A673 (cell line): ENCODE measurements around the gene GRIN2A. TPM values are rescaled to one million over a fixed set of nuclear protein-coding genes. Genes with fewer than 3 reads are reported as not detected.

Experiments used
- BruUV-seq: library from RNA; stranded (reverse); fragments of 400-500 nt; replicated peaks from 2 replicates; lab custom pipeline; 2021; lab: Mats Ljungman, UMichigan
- CTCF ChIA-PET: fragments of 300-600 bp; sonication (Branson Sonifier 250); formaldehyde crosslinking; loops from one replicate; lab custom pipeline; 2022; ENCODE audit warnings: antibody characterized with exemption; lab: Charles Lee
- POLR2A ChIA-PET: fragments of 300-600 bp; sonication (Branson Sonifier 250); formaldehyde crosslinking; loops from one replicate; lab custom pipeline; 2022; ENCODE audit warnings: antibody characterized with exemption; ENCODE audit not compliant: low non-redundant PET; lab: Charles Lee
- DNase-seq: peaks from one replicate; pipeline ENCODE4 v3.0.0-alpha.2; 2015; ENCODE audit warnings: low spot score
- H3K27ac ChIP-seq: fragments of 200-600 bp; sonication (generic); 2 replicates; pipeline ENCODE4 v1.5.1; 2016; ENCODE audit warnings: mixed run types, low read depth, mild to moderate bottlenecking, mixed read lengths, antibody characterized with exemption, low read length; ENCODE audit not compliant: poor library complexity, severe bottlenecking
- H3K27me3 ChIP-seq: fragments of 200-600 bp; sonication (generic); replicated peaks from 2 replicates; pipeline ENCODE4 v1.6.1; 2017; ENCODE audit warnings: mixed run types, low read depth, mild to moderate bottlenecking, mixed read lengths, antibody characterized with exemption, low read length; ENCODE audit not compliant: insufficient read depth, poor library complexity
- H3K36me3 ChIP-seq: fragments of 200-600 bp; sonication (generic); 2 replicates; pipeline ENCODE4 v1.6.1; 2016; ENCODE audit warnings: mixed run types, mild to moderate bottlenecking, mixed read lengths, antibody characterized with exemption, low read length; ENCODE audit not compliant: insufficient read depth, poor library complexity, severe bottlenecking
- H3K4me1 ChIP-seq: fragments of 200-600 bp; sonication (generic); 2 replicates; pipeline ENCODE4 v1.6.1; 2017; ENCODE audit warnings: mixed run types, mild to moderate bottlenecking, mixed read lengths, antibody characterized with exemption, low read length; ENCODE audit not compliant: insufficient read depth, poor library complexity, severe bottlenecking
- H3K4me3 ChIP-seq: fragments of 200-600 bp; sonication (generic); 2 replicates; pipeline ENCODE4 v1.5.1; 2016; ENCODE audit warnings: low read depth, mixed run types, mild to moderate bottlenecking, mixed read lengths, low read length; ENCODE audit not compliant: poor library complexity, severe bottlenecking
- H3K9me3 ChIP-seq: fragments of 200-600 bp; sonication (generic); 2 replicates; pipeline ENCODE4 v1.6.1; 2016; ENCODE audit warnings: mixed run types, low read depth, mild to moderate bottlenecking, mixed read lengths, antibody characterized with exemption, low read length; ENCODE audit not compliant: poor library complexity, severe bottlenecking
- EZH2 ChIP-seq: fragments of 200-600 bp; sonication (generic); IDR thresholded peaks from 2 replicates; pipeline ENCODE4 v1.6.1; 2017; ENCODE audit warnings: borderline replicate concordance, low read depth, mild to moderate bottlenecking, mixed read lengths, antibody characterized with exemption, low read length; ENCODE audit not compliant: poor library complexity, severe bottlenecking
- intact Hi-C: fragments of 100-400 bp; cut with micrococcal nuclease; formaldehyde crosslinking; loops from one replicate; pipeline ENCODE4 v1.10.0; 2022; ENCODE audit not compliant: unreplicated experiment
- total RNA-seq: library from RNA; stranded (reverse); gene quantifications from 2 replicates; pipeline ENCODE4 v1.2.3, GENCODE V29; 2021
- TF ChIP-seq, protein P1 (sequence below): fragments of 300-800, 200-600 bp; sonication (generic); conservative IDR thresholded peaks from 2 replicates; pipeline ENCODE4 v1.5.1; 2017; ENCODE audit warnings: low read depth, mild to moderate bottlenecking, antibody characterized with exemption, low read length, moderate library complexity, mixed read lengths

The GRIN2A gene
- total RNA-seq, 1 experiment from 2014 or later = 1.2 TPM

DNA sequence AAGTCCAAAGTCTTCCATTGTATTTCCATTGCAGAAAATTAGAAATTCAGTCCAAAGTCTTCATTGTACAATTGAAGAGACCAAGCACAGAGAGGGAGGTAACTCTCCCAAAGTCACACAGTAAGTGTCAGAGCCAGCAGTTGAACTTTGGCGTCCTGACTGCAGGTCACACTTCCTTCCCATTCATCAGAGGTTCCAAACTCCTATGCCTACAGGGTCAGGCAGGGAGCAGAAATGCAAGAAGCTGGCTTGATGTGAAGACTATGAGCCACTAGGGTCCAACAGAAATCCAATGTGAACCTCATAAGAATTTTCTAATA, 44.7 kb upstream of the GRIN2A start:
- ChIA-PET CTCF (no interaction called here), POLR2A (no interaction called here)
- Histone ChIP-seq H3K4me3 (no peak overlapping the region), H3K27me3 (peaks cover 5% of the 10 kb centered on the region), H3K4me1 (no peaks in the 10 kb centered on the region), H3K36me3 (no peaks in the 10 kb centered on the region), H3K9me3 (no peaks in the 10 kb centered on the region), H3K27ac (no peak overlapping the region)
- no peak for DNase-seq
- intact Hi-C loops = no loop called here
- TF ChIP-seq, protein P1, sequence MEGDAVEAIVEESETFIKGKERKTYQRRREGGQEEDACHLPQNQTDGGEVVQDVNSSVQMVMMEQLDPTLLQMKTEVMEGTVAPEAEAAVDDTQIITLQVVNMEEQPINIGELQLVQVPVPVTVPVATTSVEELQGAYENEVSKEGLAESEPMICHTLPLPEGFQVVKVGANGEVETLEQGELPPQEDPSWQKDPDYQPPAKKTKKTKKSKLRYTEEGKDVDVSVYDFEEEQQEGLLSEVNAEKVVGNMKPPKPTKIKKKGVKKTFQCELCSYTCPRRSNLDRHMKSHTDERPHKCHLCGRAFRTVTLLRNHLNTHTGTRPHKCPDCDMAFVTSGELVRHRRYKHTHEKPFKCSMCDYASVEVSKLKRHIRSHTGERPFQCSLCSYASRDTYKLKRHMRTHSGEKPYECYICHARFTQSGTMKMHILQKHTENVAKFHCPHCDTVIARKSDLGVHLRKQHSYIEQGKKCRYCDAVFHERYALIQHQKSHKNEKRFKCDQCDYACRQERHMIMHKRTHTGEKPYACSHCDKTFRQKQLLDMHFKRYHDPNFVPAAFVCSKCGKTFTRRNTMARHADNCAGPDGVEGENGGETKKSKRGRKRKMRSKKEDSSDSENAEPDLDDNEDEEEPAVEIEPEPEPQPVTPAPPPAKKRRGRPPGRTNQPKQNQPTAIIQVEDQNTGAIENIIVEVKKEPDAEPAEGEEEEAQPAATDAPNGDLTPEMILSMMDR = no peak
- TF ChIP-seq EZH2 = no peak
- BruUV-seq = no TSS peak

DNA sequence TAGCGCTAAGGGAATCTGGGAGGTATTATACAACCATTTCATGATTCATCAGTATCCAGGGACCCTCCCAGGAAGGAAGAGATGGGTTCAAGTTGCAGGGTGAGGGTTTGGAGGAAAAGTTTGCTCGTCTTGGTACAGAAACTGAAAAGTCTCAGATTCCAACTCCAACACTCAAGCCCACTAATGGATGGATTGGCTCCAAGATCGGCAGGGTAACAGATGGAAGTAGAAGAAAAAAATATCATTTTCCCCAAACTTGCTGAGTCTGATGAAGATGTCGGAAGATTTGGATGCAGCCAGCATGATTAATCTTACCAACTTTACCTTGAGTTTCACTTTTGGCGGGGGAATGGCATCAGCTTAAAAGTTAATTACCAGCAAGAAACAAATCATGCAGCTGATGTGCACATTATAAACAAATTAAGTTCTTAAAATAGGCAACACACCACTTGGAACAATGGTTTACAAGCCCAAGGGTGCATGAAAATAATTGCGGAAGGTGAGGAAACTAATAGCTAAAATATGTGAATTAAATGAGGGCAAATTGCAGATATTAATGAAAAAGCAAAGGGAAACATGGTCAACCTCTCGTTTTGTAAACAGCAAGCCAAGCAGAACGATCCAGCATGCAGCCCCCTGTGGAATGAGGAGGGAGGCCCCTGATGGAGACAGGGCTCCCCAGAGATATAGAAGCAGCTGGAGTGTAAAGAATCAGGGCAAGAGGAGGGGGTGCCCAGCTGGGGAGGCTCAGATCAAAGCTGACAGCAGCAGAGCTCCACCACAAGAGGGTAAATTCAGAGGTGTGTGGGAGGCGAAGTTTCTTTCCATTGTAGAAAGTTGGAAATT, 44.1 kb upstream of the GRIN2A start:
- ChIA-PET POLR2A (no interaction called here), CTCF (no interaction called here)
- no peak overlapping the region for H3K27ac ChIP-seq
- BruUV-seq = no TSS peak
- TF ChIP-seq, protein P1 = no peak
- TF ChIP-seq EZH2 = no peak
- no peaks in the 10 kb centered on the region for H3K4me1 ChIP-seq
- peaks cover 9% of the 10 kb centered on the region for H3K27me3 ChIP-seq
- intact Hi-C loops = no loop called here
- H3K9me3 ChIP-seq = no peaks in the 10 kb centered on the region
- no peaks in the 10 kb centered on the region for H3K36me3 ChIP-seq
- no peak overlapping the region for H3K4me3 ChIP-seq
- DNase-seq = no peak

DNA sequence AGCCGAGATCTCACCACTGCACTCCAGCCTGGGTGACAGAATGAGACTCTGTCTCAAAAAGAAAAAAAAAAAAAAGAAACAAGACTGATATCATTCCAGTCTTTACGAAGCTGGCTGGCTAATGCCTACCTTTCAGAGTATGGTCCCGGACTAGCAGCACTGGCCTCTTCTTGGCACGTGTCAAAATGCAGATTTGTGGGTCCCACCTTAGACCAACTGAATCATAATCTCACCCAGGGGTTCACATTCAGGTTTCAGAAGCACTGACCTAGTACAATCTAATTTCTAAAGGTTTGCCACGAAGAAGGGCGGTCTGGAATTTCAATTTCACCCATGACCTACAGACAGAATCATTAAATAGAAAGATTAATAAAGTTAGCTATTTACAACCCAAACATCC, 43.4 kb upstream of the GRIN2A start:
- Histone ChIP-seq H3K4me1 (no peaks in the 10 kb centered on the region), H3K4me3 (no peak overlapping the region), H3K27me3 (peaks cover 16% of the 10 kb centered on the region), H3K36me3 (no peaks in the 10 kb centered on the region), H3K27ac (no peak overlapping the region), H3K9me3 (no peaks in the 10 kb centered on the region)
- no peak for DNase-seq
- no TSS peak for BruUV-seq
- intact Hi-C loops = no loop called here
- CTCF ChIA-PET = interaction anchor here (0.7 kb wide), 1 partner anchor 11 kb away, joined by 5 read pairs; no protein-coding TSS in a partner anchor
- TF ChIP-seq, protein P1 = no peak
- TF ChIP-seq EZH2 = no peak
- POLR2A ChIA-PET = no interaction called here
